Amniotic epithelial cell (primary cell): Measurements from ENCODE around the gene C9orf50.
"Not testable (repeated sequence)": the region's sequence is repeated elsewhere in the genome, so short reads cannot be mapped to it uniquely, and the experiment has no call there.

Experiments used
- DNase-seq: peaks from one replicate; pipeline ENCODE4 v3.0.0-alpha.2; 2010; ENCODE audit warnings: low read depth

Gene C9orf50

GRCh38 chr9:129620669-129621295 is at the start of gene C9orf50:
C9orf50 (minus strand) TSS chr9:129621101; CDS start chr9:129620574, 527 bp downstream.
- no peak for DNase-seq

GRCh38 chr9:129669946-129670345 is 49.0 kb upstream of the C9orf50 start:
- DNase-seq, result no peak

GRCh38 chr9:129669141-129669718 is 48.3 kb upstream of the C9orf50 start:
- DNase-seq, result peak; percentile 55

- DNase-seq, result no peak
Observed at GRCh38 chr9:129667850-129668249, 46.9 kb upstream of the C9orf50 start.

- DNase-seq, result no peak
Observed at GRCh38 chr9:129667378-129667777, 46.5 kb upstream of the C9orf50 start.

GRCh38 chr9:129666575-129666974 is 45.7 kb upstream of the C9orf50 start:
- DNase-seq, result no peak

- DNase-seq, result no peak
Observed at GRCh38 chr9:129665814-129666520, 45.1 kb upstream of the C9orf50 start.

GRCh38 chr9:129665389-129665775 is 44.5 kb upstream of the C9orf50 start, which contains the start of gene PRRX2:
PRRX2 (plus strand) TSS chr9:129665647; CDS start chr9:129665868, 221 bp downstream.
- DNase-seq, result no peak

- DNase-seq, result no peak
Observed at GRCh38 chr9:129664746-129665388, 44.0 kb upstream of the C9orf50 start.

GRCh38 chr9:129662239-129662638 is 41.3 kb upstream of the C9orf50 start:
- DNase-seq, result not testable (repeated sequence)

- no peak for DNase-seq
Observed at GRCh38 chr9:129661029-129661428, 40.1 kb upstream of the C9orf50 start.

- peak; percentile 52 for DNase-seq
Observed at GRCh38 chr9:129656795-129657390, 36.0 kb upstream of the C9orf50 start.

GRCh38 chr9:129655696-129656095 is 34.8 kb upstream of the C9orf50 start:
- no peak for DNase-seq

GRCh38 chr9:129655154-129655553 is 34.3 kb upstream of the C9orf50 start:
- DNase-seq, result no peak

- DNase-seq, result no peak
Observed at GRCh38 chr9:129654554-129655040, 33.7 kb upstream of the C9orf50 start.

GRCh38 chr9:129653823-129654553 is 33.1 kb upstream of the C9orf50 start:
- DNase-seq, result peak; percentile 14

- DNase-seq, result no peak
Observed at GRCh38 chr9:129650680-129651235, 29.9 kb upstream of the C9orf50 start.

GRCh38 chr9:129649726-129650679 is 29.1 kb upstream of the C9orf50 start:
- DNase-seq, result no peak

GRCh38 chr9:129648764-129649115 is 27.8 kb upstream of the C9orf50 start:
- no peak for DNase-seq
